Activated T-cell treated with anti-CD3 and anti-CD28 coated beads for 1 hour (primary cell): Measurements from ENCODE around the gene CXorf65.
A peak's percentile ranks its signal among the peaks of the same experiment; 100 is the strongest.

ENCODE experiments used
- DNase-seq: peaks from one replicate; pipeline ENCODE4 v3.0.0-alpha.2; 2020; ENCODE audit warnings: low read depth

Gene CXorf65

GRCh38 chrX:71106427-71106826, at the start of gene CXorf65:
Gene CXorf65 (minus strand): TSS chrX:71106740. CDS start chrX:71106556, 184 bp downstream.
- DNase-seq = no peak

- DNase-seq = no peak
Observed at GRCh38 chrX:71154641-71155040, 48.1 kb upstream of the CXorf65 start.

GRCh38 chrX:71154196-71154595, 47.7 kb upstream of the CXorf65 start:
- DNase-seq = no peak

GRCh38 chrX:71151366-71151765, 44.8 kb upstream of the CXorf65 start:
- DNase-seq = no peak

GRCh38 chrX:71148278-71148663, 41.7 kb upstream of the CXorf65 start:
- DNase-seq = no peak

- no peak for DNase-seq
Observed at GRCh38 chrX:71147496-71148277, 41.1 kb upstream of the CXorf65 start.

- no peak for DNase-seq
Observed at GRCh38 chrX:71144651-71145050, 38.1 kb upstream of the CXorf65 start, which contains the start of gene NLGN3. Gene NLGN3 (plus strand): TSS chrX:71144841. CDS start chrX:71147750, 2,909 bp downstream.

GRCh38 chrX:71143508-71143907, 37.0 kb upstream of the CXorf65 start:
- no peak for DNase-seq

GRCh38 chrX:71140440-71140839, 33.9 kb upstream of the CXorf65 start:
- DNase-seq = no peak

- no peak for DNase-seq
Observed at GRCh38 chrX:71131510-71131909, 25.0 kb upstream of the CXorf65 start.

GRCh38 chrX:71128915-71129765, 22.6 kb upstream of the CXorf65 start:
- DNase-seq = peak; percentile 60

- DNase-seq = no peak
Observed at GRCh38 chrX:71128166-71128833, 21.8 kb upstream of the CXorf65 start.

GRCh38 chrX:71118985-71119535, 12.5 kb upstream of the CXorf65 start:
- no peak for DNase-seq

- peak; percentile 68 for DNase-seq
Observed at GRCh38 chrX:71118032-71118984, 11.8 kb upstream of the CXorf65 start, which contains the start of gene MED12. Gene MED12 (plus strand): TSS chrX:71118596. CDS start chrX:71118755, 159 bp downstream.

GRCh38 chrX:71117358-71117757, 10.8 kb upstream of the CXorf65 start:
- no peak for DNase-seq

GRCh38 chrX:71111921-71112431, 5.4 kb upstream of the CXorf65 start:
- DNase-seq = no peak

- DNase-seq = peak; percentile 56
Observed at GRCh38 chrX:71111141-71111843, 4.8 kb upstream of the CXorf65 start, which contains the start of gene IL2RG. Gene IL2RG (minus strand): TSS chrX:71111577. CDS start chrX:71111539, 38 bp downstream.

- DNase-seq = no peak
Observed at GRCh38 chrX:71109051-71109450, 2.5 kb upstream of the CXorf65 start.

GRCh38 chrX:71107762-71108360, 1.3 kb upstream of the CXorf65 start:
- DNase-seq = no peak
